Stimulated activated CD8-positive, alpha-beta memory T cell treated with anti-CD3 and anti-CD28 coated beads, Interleukin-12 subunit alpha, Interleukin-12 subunit beta, amount 100 ng/mL, for 24 hours (primary cell): ENCODE results near the gene USPL1.
"Not testable (repeated sequence)": the region's sequence is repeated elsewhere in the genome, so short reads cannot be mapped to it uniquely, and the experiment has no call there.

Source experiments
- DNase-seq: peaks from one replicate; pipeline ENCODE4 v3.0.0-alpha.2; 2020; ENCODE audit errors: extremely low read depth

The USPL1 gene

DNA sequence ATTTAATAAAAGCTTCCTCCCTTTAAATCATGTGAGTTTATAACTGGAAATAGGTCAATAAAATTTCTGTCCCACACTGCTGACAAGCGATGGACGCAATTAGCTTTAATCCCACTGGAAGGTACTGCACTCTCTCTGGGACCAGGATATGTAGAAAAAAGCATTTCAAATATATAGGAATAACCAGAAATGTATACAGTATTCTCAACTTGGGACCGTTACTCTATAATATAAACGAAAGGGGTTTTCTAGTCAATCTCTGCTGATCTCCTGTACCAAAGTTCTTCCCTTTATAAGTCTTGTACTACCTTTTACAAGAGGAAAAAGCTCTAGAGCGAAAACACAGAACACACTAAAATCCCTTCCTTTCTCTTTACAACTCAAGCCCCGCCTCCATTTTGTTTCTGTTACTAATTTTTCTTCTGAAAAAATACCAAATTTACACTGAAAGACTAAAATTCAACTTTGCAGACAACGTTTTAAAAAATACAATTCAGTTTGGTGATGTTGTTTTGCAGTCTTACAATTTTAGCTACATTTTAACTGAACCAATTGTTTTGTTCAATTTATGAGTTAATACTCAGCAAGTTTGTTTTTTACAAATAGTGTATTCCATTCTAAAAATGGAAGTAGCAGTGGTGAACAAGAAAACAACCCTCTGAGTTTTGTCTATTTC is 1.7 kb upstream of the USPL1 start:
- DNase-seq = no peak

DNA sequence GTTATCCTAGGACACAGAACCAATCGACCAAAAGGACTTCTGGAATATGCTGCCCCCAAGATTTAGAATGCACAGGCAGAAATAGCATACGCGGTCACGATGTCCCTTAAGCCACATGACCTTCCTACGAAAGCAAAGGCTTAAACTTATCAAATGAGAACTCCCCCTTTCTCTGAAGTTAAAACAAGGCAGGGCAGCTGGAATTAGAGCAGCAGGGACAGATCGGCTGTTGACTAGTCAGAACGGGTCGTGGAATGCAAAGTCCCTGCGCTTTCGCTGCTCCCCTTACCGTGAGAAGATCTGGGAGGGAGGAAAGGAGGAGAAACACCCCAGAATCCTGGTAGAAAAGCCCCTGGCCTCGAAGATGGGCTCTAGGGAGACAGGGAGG is 799 bp upstream of the USPL1 start:
- peak; percentile 16 for DNase-seq

DNA sequence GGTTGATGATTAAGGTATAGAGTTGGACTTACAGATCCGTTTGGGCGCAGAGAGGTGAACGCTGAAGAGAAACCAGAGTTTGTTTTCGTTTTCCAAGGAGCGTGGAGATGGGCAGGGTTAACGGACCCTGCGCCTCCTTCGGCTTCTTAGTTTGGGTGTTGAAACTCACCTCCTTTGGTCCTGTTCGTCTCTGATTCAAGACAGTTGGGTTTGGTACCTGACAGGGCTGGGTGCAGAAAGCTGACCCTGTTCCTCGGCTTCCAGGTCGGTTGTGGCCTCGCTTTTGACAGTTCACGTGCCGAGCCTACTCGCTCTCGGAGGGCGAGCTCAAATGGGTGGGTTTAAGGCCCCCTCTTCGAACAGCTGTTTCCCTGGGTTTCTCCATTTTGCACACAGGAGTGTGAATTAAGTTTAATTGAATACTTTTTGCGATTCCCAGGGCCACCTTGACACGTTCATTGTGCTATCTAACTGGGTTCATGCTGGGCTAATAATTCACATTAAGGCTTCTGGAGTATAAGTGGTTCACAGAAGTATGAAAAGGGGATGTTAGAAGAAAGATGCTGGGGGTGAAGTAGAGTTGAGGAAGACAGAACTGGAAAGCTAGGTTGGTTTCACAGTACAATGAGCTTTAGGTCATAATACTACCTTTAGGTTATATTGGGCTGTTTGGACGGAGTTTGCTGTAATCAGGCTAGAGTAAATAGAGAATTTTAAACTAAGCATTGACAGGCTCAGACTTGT is 638 bp downstream of the USPL1 start:
- no peak for DNase-seq

DNA sequence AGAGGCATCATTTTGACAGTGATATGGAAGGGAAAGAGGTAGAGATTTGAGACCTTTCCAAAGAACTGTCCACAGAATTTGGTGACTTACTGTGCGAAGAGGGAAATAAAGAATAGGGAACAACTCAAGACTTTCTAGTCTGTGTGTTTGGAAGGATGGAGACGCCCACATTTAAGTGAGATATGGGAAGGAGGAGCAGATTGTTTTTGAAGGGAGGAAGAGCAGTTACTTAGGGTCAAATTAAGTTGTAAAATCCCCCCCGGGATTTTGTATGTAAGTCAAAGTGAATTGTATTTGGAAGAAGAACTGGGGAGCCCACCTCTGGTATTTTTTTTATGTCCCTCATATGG is 1.2 kb downstream of the USPL1 start:
- DNase-seq = no peak

DNA sequence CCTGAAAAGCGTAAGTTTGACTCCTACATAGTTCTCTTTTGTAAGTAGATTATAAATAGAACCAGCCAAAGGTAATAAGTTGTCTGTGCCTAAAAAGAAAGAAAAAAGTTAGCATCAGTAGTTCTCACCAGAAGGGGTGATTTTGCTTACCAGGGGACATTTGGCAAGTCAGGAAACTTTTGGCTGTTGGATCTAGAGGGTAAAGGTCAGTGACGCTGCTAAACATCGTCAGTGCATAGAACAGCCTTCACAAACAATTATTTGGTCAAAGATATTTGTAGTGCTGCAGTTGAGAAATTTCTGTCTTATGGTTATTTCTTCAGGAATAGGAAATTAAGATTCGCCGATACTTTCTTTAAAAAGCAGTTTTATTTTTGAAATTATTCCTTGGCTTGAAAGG is 2.0 kb downstream of the USPL1 start:
- DNase-seq = no peak

DNA sequence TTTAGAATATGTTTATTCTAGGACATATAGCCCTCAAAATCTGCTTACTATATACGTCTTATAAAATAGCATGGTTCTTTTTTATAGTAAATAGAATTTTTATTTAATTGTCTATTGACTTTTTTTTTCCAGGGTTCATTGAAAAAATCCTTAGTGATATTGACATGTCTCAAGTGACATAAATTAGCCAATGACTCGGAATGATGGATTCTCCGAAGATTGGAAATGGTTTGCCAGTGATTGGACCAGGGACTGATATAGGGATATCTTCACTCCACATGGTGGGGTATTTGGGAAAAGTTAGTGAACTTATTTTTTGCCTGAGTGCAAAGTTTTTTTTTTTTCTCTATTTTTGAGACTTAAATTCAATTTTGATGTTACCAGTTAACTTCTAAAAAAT is 3.2 kb downstream of the USPL1 start:
- DNase-seq = no peak

DNA sequence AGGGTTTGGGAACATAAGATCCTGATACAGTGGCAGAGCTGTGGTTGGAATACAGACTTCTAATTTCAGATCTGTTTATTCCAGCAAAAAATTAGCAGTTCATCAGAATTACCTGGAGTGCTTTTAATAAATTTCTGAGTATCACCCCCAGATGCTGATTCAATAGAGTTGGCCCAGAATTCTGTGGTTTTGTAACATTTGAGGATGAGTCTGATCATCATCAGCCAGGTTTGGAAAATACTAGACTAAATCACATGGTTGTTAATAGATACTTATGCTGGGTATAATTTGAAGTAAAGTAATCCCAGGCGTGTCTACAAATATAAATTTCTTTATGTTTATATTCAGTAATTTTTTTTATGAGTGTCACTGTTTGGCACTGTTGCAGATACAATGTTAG is 4.8 kb downstream of the USPL1 start:
- no peak for DNase-seq

DNA sequence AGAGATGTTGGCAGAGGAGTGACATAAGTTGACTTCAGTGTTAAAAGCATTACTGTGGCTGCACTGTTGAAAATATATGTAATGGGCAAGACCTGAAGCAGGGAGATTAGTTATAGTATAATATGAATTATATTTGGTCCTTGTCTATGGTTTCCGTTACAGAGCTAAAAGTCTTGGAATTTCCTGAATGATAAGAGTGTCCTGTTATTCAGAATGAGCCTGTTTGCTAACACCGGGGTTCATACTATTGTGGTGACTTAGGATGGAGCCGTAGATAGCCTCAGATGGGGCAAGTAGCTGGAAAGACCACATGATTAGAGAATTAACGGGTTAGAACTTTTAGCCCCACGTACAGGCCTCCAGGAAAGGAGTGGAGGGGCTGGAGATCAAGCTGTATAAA is 5.7 kb downstream of the USPL1 start:
- DNase-seq = no peak

DNA sequence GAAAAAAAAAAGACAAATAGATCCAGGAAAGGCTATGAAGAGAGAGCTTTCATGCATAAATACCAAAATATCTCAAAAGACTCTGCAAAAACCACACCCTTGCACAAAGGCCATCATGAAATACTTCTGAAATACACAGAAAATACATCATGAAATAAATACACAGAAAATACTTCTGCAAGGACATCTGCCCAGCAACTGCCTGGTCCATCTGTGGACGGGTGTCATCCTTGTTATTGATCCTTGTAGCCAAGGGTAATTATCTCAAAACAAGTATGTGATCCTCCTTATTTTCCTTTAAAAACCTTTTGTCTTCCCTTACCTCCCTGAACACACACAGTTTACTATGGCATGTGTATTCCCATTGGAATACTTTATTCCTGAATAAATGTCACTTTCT is 6.9 kb downstream of the USPL1 start:
- no peak for DNase-seq

DNA sequence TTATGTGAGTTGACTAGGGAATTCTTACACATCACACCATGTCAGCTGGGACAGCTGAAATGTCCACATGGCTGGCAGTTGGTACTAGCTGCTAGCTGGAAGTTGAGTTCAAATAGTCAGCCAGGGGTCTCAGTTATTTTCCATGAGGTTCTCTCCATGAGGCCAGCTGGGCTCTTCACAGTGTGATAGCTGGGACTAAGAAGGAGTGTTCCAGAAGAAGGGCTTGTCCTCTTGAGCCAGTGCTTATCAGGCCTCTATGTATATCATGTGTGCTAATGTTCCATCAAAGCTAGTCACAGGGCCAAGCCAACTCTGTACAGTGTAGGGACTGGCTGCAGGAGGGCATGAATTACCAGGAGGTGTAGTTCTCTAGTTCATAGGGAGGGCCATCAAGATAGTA is 11.8 kb downstream of the USPL1 start:
- DNase-seq = no peak

DNA sequence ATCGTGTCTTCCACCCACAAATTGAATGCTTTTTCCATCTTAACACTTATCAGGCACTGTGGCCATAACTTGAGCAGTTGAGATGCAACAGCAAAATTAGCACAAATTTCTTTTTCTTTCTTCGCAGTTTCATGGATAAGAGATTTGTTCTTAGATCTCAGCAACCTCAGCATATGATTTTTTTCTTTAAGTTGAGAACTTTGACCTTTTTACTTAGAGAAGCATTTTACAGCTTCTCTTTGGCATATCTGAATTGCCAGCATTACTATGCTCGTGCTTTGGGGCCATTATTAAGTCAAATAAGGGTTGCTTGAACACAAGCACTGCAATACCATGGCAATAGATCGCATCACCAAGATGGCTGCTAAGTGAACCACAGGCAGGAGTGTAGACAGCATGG is 16.1 kb downstream of the USPL1 start:
- DNase-seq = no peak

DNA sequence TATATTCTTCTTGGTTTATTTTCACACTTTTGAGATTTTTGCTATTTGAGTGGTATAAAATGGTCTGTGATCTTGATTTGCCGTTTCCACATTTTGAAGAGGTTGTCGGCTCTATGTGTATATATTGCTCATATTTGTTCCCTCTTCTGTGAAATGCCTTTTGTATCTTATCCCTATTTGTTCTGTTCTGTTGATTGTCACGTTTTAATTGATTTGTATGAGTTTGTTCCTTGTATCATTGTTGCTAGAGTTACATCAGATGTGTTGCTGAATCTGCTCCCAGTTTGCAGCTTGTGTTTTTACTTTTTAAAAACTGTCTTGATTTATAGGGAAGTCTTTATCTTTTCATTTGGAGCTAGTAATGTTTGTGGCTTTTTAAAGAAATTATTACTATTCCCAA is 17.1 kb downstream of the USPL1 start:
- no peak for DNase-seq

DNA sequence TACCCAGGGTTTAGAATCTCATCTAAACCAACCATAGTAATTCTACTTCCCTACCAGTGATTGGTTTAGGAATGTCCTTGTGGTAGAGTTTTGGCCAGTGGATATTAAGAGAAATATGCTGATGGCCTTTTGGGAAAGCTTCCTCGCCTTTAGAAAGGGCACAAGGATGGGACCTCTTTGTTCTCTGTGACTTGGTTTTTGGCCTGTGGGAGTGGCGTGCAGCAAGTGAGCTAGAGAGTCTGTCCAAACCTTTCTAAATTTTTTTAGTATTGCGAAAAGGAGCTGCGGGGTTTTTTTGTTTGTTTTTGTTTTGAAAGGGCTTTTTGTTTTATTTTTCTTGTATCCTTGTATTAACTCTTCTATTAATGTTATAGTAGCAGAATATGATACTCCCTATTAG is 20.6 kb downstream of the USPL1 start:
- no peak for DNase-seq

DNA sequence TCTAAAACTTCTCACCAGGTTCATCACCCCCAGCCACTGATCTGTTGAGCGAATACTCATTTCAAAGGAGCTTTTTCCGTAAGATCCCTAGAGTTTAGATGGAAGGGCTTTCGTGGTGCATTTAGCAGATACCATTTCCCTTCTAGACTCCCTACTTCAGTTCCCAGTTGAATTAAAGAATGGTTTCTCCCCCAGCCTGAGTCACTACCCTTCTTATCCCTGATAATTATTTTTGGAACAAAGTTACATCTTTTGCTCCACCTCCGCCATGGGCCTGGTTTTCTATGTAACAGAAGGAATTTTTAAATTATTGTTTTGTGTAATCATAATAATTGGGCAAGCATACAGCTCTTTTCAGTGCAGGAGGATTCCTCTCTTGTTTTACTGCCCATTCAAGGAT is 22.0 kb downstream of the USPL1 start:
- DNase-seq = no peak

DNA sequence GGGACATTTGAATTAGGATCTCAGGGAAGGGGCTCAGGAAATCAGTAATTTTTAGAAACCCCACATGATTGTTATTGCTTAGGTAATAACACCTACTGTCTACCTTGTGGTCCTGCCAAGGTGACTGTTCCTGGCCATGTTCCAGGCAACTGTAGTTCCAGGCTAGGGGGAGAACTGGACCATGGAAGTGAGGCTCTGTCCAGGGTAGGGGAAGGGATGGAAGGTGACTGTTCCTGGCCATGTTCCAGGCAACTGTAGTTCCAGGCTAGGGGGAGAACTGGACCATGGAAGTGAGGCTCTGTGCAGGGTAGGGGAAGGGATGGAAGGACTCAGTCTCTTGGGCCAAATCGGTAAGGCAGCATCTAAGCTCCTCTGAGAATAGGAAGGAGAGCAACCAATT is 23.5 kb downstream of the USPL1 start:
- DNase-seq = not testable (repeated sequence)

DNA sequence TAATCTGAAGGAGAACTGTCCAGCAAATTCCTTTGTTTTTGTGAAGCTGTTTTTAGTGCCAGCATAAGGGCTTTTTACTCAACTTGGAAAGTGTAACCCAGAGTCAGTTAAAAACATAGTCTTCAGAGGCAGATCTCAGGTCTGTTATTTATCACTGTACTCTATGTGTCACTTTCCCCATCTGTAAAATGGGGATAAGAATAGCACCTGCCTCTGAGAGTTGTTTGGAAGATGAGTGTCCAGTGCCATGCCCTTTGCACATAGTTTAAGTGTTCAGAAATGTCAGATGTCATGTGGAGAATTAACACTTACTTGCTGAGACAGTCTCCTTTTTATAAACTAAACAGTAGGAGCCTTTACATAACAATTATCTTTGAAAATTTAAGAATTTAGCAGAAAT is 27.9 kb downstream of the USPL1 start:
- DNase-seq = no peak

DNA sequence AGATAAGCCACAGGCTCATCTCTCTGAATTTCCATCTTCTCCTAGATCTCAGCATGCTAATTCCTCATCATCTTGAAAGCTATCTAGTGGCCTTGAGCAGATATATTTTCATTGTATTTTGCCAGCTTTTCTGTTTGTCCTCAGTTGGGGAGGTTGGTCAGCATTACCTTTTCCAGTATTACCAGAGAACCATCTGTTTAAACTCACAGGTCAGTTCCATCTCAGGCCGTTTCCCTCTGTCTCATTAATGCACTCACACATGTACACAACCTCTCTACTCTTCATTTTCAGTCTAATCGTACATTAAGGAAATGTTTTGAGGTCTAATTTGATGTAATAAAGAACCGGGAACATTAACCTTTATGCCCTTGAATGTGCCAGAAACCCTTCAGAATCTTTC is 29.7 kb downstream of the USPL1 start:
- DNase-seq = no peak

DNA sequence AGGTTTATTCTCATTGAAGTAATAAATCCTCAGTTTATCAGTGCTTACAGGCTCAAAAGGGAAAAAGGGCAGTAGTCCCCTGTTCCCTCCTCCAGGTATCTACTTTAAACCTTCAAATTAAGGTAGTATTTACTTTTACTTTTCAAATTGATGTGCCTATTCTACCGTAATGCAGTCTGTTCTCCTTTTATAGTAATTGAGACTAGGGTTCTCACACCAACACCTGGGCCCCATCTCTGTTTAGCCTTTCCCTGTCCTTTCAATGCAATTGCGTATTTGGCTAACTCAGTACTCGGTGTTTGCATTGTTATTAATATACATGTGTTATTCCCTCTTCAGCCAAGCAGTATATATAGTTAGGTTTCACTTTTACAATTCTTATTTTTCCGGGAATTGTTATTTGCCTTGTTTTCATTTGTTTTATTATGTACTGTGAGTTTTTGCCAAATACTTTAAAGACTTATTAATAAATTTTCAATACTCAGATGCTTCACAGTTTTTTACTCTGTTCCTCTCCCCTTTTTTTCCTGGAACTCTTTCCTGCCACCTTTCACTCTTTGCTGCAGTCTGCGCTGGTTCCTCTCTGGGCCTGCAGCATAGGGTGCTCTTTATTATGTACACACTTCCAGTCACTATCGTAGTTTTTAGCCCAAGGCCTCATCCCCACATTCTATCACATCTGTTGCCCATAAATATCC is 30.3 kb downstream of the USPL1 start:
- DNase-seq = no peak

DNA sequence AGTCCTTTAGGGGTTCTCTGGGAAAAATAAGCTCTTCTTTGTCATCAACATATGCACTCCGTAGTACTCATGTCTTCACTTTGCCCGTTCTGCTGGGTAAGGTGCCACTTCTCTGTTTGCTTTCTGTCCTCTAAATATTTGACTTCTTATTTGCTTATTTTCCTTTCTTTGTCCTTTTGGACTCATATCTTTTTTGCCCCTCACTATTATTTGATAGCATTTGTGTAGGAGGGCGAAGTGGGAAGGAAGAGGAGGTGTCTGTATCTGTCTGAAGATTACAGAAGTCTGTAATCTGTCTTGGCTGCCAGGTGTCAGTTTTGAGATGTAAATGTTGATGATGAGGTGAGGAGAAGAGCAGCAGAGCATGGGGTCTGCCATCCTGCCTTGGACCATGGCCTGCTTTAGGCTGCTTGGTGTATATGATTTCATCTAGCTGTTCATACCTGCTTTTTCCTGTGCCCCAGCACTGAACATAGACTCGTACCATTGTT is 30.8 kb downstream of the USPL1 start:
- no peak for DNase-seq

DNA sequence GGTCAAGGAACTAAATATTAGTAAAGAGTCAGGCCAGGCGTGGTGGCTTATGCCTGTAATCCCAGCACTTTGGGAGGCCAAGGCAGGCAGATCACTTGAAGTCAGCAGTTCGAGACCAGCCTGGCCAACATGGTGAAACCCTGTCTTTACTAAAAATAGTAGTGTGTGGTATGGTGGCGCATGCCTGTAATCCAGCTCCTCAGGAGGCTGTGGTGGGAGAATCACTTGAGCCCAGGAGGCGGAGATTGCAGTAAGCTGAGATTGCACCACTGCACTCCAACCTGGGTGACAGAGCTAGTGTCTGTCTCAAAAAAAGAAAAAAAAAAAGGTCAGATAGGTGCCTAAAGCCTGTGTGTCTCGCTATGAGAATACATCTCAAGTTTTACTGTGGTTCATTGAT is 33.9 kb downstream of the USPL1 start:
- DNase-seq = not testable (repeated sequence)

DNA sequence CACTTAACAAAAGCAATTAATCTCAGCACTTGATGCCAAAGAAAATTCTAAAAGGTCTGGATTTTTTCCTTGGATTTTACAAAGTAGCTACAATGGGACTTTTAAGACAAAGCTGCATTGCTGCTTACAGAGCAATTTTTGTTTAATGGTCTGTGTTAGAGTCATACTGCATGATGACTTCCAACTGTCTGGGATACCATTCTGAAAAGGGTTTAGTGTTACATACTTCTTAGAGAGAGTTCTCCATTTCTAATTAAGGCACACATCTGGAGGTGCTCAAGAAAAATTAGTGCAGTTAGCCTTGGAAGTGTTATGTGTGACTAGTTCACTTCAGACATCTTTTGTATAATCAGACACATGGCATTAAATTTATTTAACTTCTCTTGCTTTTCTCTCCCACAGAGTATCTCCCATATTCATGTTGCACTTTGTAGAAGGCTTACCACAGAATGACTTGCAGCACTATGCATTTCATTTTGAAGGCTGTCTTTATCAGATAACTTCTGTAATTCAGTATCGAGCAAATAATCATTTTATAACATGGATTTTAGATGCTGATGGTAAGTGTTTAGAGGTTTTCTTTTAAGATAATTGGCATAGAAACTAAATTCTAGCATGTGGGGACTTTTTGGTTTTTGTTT is 35.1 kb downstream of the USPL1 start:
- DNase-seq = no peak

DNA sequence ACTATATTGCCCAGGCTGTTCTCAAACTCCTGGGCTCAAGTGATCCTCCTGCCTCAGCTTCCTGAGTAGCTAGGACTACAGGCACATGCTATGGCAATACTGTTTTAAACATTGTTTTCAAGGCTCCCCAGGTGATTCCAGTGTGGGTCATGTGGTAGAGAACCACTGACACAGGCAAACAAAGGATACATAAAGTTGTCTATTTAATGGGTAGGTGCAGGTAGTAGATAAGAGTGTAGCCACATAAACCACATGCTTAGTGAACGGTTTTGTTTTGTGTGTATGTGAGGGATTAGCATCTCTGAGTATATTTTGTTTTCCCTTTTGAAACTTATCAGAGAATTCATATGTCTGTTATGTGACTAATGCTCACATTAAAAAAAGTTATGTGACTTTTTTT is 36.7 kb downstream of the USPL1 start:
- DNase-seq = no peak

DNA sequence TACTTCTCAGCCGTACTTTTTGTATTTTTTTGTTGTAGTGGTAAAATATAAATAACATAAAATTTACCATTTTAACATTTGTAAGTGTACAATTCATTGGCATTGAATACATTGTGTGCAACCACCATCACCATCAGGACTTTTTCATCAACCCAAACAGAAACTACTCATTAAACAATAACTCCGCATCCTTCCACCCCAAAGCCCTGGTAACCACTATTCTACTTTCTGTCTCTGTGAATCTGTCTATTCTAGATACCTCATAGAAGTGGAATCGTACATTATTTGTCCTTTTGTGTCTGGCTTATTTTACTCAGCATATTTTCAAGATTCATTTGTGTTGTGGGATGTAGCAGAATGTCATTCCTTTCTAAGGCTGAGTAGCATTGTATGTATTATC is 38.5 kb downstream of the USPL1 start:
- no peak for DNase-seq
